Measurements from ENCODE around the gene CFAP251. TPM values are rescaled to one million over a fixed set of nuclear protein-coding genes. Genes with fewer than 3 reads are reported as not detected.

CFAP251 gene
- polyA plus RNA-seq, 2 of the 4 experiments (the other 2 are of a cell fraction), result 0.94 to 1.4 TPM

DNA sequence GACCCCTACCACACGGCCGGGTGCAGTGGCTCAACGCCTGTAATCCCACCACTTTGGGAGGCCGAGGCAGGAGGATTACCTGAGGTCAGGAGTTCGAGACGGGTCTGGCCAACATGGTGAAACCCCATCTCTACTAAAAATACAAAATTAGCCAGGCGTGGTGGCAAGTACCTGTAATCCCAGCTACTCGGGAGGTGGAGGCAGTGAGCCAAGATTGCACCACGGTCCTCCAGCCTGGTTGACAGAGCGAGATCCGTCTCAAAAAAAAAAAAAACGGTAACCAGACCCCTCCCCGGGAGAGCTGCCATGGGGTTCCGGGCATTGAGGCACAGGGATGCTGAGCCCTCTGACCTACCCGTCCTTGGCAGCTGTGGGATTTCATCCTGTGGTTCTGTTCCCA is 125.1 kb downstream of the CFAP251 start:
- no peaks in the 10 kb centered on the region for H3K9me3 ChIP-seq
- 88% methylated on average over 9 of the region's 15 CpGs for WGBS (ENCODE audit: missing lambda C conversion rate)
- CTCF ChIA-PET, result interaction anchor here (0.6 to 4.5 kb wide), 6 partner anchors 8 to 147 kb away, joined by 3 to 22 read pairs (median 8); no protein-coding TSS in a partner anchor
- no peak for FAIRE-seq
- POLR2A ChIA-PET, result interaction anchor here (0.6 kb wide), 1 partner anchor 172 kb away, joined by 4 read pairs; no protein-coding TSS in a partner anchor
- ATAC-seq, result no peak
- peaks cover 27% of the 10 kb centered on the region for H3K4me1 ChIP-seq
- H3K4me3 ChIP-seq, result no peak overlapping the region
- no peak overlapping the region for H3K4me2 ChIP-seq
- TF ChIP-seq BCL3 (IDR thresholded peaks at IDR 0.05) (no peak), NR3C1 (IDR thresholded peaks at IDR 0.05) (no peak), ATOH8 (CRISPR knock-in tag; IDR thresholded peaks at IDR 0.05; ENCODE audit: low read depth) (no peak), TFCP2L1 (CRISPR knock-in tag; IDR thresholded peaks at IDR 0.05) (no peak), USF2 (IDR thresholded peaks at IDR 0.05) (no peak), POLR2A (IDR thresholded peaks at IDR 0.05; ENCODE audit: low read length) (no peak), RARB (CRISPR knock-in tag; IDR thresholded peaks at IDR 0.05) (no peak), SREBF2 (IDR thresholded peaks at IDR 0.05) (no peak), MAX (IDR thresholded peaks at IDR 0.05) (no peak), CBX2 (IDR thresholded peaks at IDR 0.05; ENCODE audit: borderline replicate concordance, low read depth) (no peak), MYC (IDR thresholded peaks at IDR 0.05; ENCODE audit: borderline replicate concordance, low read length) (no peak), ZFP36 (IDR thresholded peaks at IDR 0.05; ENCODE audit: borderline replicate concordance, partially characterized antibody) (no peak), PBX3 (IDR thresholded peaks at IDR 0.05) (no peak)
- TF ChIP-seq, protein P1, sequence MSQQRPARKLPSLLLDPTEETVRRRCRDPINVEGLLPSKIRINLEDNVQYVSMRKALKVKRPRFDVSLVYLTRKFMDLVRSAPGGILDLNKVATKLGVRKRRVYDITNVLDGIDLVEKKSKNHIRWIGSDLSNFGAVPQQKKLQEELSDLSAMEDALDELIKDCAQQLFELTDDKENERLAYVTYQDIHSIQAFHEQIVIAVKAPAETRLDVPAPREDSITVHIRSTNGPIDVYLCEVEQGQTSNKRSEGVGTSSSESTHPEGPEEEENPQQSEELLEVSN (IDR thresholded peaks at IDR 0.05; ENCODE audit: borderline replicate concordance, low read depth), result no peak
- DNase-seq (ENCODE audit: low read depth in 1 of 2, low spot score in 1 of 2), result no peak
- H3K27ac ChIP-seq, result peak overlapping the region in 1 of 2 experiments; percentile 37; a peak in 1 of 6 replicates

- TF ChIP-seq NFE2L2 (conservative IDR thresholded peaks at IDR 0.05; ENCODE audit: low read length), result no peak
- no peak for TF ChIP-seq KDM1A (IDR thresholded peaks at IDR 0.05; ENCODE audit: low read depth)
- no peak for TF ChIP-seq MAZ (IDR thresholded peaks at IDR 0.05; ENCODE audit: borderline replicate concordance, low read depth, low read length)
- no peak for TF ChIP-seq FOSB (CRISPR knock-in tag; IDR thresholded peaks at IDR 0.05)
- TF ChIP-seq USF2 (IDR thresholded peaks at IDR 0.05), result no peak
- TF ChIP-seq ZC3H11A (IDR thresholded peaks at IDR 0.05), result no peak
- TF ChIP-seq ZNF302 (CRISPR knock-in tag; IDR thresholded peaks at IDR 0.05), result no peak
- no peak for TF ChIP-seq CEBPB (IDR thresholded peaks at IDR 0.05)
- no peak for TF ChIP-seq HEYL (CRISPR knock-in tag; IDR thresholded peaks at IDR 0.05)
- no peak for TF ChIP-seq JUNB (IDR thresholded peaks at IDR 0.05)
- no peak for TF ChIP-seq NPAS2 (CRISPR knock-in tag; IDR thresholded peaks at IDR 0.05; ENCODE audit: borderline replicate concordance)
- no peak for TF ChIP-seq BHLHE40 (IDR thresholded peaks at IDR 0.05; ENCODE audit: low read depth, low read length)
- TF ChIP-seq, protein P2, sequence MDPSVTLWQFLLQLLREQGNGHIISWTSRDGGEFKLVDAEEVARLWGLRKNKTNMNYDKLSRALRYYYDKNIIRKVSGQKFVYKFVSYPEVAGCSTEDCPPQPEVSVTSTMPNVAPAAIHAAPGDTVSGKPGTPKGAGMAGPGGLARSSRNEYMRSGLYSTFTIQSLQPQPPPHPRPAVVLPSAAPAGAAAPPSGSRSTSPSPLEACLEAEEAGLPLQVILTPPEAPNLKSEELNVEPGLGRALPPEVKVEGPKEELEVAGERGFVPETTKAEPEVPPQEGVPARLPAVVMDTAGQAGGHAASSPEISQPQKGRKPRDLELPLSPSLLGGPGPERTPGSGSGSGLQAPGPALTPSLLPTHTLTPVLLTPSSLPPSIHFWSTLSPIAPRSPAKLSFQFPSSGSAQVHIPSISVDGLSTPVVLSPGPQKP (IDR thresholded peaks at IDR 0.05; ENCODE audit: low read depth, low read length), result no peak
- no peak for TF ChIP-seq MAFK (IDR thresholded peaks at IDR 0.05; ENCODE audit: partially characterized antibody)
- no peak for TF ChIP-seq EP300 (IDR thresholded peaks at IDR 0.05)
- TF ChIP-seq MYC (IDR thresholded peaks at IDR 0.05; ENCODE audit: borderline replicate concordance, low read length), result no peak
- no peak for TF ChIP-seq TFCP2L1 (CRISPR knock-in tag; IDR thresholded peaks at IDR 0.05)
- TF ChIP-seq CBX2 (IDR thresholded peaks at IDR 0.05; ENCODE audit: borderline replicate concordance, low read depth), result no peak
- 82% methylated on average over 7 of the region's 7 CpGs for WGBS (ENCODE audit: missing lambda C conversion rate)
- FAIRE-seq, result no peak
- Histone ChIP-seq H3K4me3 (no peak overlapping the region), H3K27ac (no peak overlapping the region), H3K9me3 (no peaks in the 10 kb centered on the region), H3K4me2 (no peak overlapping the region), H3K4me1 (peaks cover 19% of the 10 kb centered on the region)
- ChIA-PET CTCF (interaction anchor here (1.0 to 2.6 kb wide), 4 partner anchors 9 to 129 kb away, joined by 3 to 15 read pairs (median 6); no protein-coding TSS in a partner anchor), POLR2A (no interaction called here)
- no peak for DNase-seq (ENCODE audit: low read depth in 1 of 2, low spot score in 1 of 2)
- ATAC-seq, result no peak
Measured at GRCh38 chr12:122045262-122045661, 126.9 kb downstream of the CFAP251 start.

Data from A549 (cell line).